ENCODE data around the gene ABCB8.

GRCh38 chr7:151011097-151011409 lies 17.2 kb upstream of the ABCB8 start:
- TF ChIP-seq POLR2A (IDR thresholded peaks at IDR 0.05) = no peak
- TF ChIP-seq, protein P1, sequence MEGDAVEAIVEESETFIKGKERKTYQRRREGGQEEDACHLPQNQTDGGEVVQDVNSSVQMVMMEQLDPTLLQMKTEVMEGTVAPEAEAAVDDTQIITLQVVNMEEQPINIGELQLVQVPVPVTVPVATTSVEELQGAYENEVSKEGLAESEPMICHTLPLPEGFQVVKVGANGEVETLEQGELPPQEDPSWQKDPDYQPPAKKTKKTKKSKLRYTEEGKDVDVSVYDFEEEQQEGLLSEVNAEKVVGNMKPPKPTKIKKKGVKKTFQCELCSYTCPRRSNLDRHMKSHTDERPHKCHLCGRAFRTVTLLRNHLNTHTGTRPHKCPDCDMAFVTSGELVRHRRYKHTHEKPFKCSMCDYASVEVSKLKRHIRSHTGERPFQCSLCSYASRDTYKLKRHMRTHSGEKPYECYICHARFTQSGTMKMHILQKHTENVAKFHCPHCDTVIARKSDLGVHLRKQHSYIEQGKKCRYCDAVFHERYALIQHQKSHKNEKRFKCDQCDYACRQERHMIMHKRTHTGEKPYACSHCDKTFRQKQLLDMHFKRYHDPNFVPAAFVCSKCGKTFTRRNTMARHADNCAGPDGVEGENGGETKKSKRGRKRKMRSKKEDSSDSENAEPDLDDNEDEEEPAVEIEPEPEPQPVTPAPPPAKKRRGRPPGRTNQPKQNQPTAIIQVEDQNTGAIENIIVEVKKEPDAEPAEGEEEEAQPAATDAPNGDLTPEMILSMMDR (IDR thresholded peaks at IDR 0.05) = no peak
